Measurements from ENCODE around the gene LRP1. TPM values are rescaled to one million over a fixed set of nuclear protein-coding genes. Genes with fewer than 3 reads are reported as not detected.

Gene LRP1
- total and polyA plus RNA-seq, 2 experiments from 2014 or later, result 47.8 to 76.8 TPM

- no peak overlapping the region for H3K4me3 ChIP-seq
- H3K27me3 ChIP-seq, result no peaks in the 10 kb centered on the region
- TF ChIP-seq, protein P1, sequence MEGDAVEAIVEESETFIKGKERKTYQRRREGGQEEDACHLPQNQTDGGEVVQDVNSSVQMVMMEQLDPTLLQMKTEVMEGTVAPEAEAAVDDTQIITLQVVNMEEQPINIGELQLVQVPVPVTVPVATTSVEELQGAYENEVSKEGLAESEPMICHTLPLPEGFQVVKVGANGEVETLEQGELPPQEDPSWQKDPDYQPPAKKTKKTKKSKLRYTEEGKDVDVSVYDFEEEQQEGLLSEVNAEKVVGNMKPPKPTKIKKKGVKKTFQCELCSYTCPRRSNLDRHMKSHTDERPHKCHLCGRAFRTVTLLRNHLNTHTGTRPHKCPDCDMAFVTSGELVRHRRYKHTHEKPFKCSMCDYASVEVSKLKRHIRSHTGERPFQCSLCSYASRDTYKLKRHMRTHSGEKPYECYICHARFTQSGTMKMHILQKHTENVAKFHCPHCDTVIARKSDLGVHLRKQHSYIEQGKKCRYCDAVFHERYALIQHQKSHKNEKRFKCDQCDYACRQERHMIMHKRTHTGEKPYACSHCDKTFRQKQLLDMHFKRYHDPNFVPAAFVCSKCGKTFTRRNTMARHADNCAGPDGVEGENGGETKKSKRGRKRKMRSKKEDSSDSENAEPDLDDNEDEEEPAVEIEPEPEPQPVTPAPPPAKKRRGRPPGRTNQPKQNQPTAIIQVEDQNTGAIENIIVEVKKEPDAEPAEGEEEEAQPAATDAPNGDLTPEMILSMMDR (IDR thresholded peaks at IDR 0.05; ENCODE audit: poor library complexity), result no peak
- TF ChIP-seq EZH2phosphoT487 (IDR thresholded peaks at IDR 0.05; ENCODE audit: low read depth, severe bottlenecking, unreplicated experiment), result no peak
- TF ChIP-seq EZH2 (IDR thresholded peaks at IDR 0.05; ENCODE audit: borderline replicate concordance), result no peak
- H3K9me2 ChIP-seq (replicated peaks; ENCODE audit: insufficient read depth), result no peaks in the 10 kb centered on the region
- no peaks in the 10 kb centered on the region for H3K36me3 ChIP-seq (replicated peaks; ENCODE audit: insufficient read depth, low read depth)
- peak overlapping the region; percentile 98 for H3K27ac ChIP-seq
- H3K4me1 ChIP-seq (ENCODE audit: insufficient read depth), result peaks cover 51% of the 10 kb centered on the region
- H3K9me3 ChIP-seq (ENCODE audit: low read depth), result no peaks in the 10 kb centered on the region
- peak overlapping the region; percentile 40 for H3K4me2 ChIP-seq
- H4K20me1 ChIP-seq (ENCODE audit: insufficient read depth, poor library complexity, severe bottlenecking), result no peaks in the 10 kb centered on the region
- 98% methylated on average over 4 of the region's 4 CpGs for WGBS (ENCODE audit: low lambda C conversion rate, missing lambda C conversion rate)
- peaks cover 31% of the 10 kb centered on the region for H3K79me2 ChIP-seq
- DNase-seq (ENCODE audit: low spot score), result no peak
- no peak overlapping the region for H2AFZ ChIP-seq
Observed at GRCh38 chr12:57152639-57153038, 24.4 kb downstream of the LRP1 start.

- Histone ChIP-seq H3K9me3 (ENCODE audit: low read depth) (no peaks in the 10 kb centered on the region), H2AFZ (no peak overlapping the region), H3K9me2 (replicated peaks; ENCODE audit: insufficient read depth) (no peaks in the 10 kb centered on the region), H3K4me1 (ENCODE audit: insufficient read depth) (peaks cover 43% of the 10 kb centered on the region), H3K27me3 (no peaks in the 10 kb centered on the region), H3K36me3 (replicated peaks; ENCODE audit: insufficient read depth, low read depth) (no peaks in the 10 kb centered on the region), H4K20me1 (ENCODE audit: insufficient read depth, poor library complexity, severe bottlenecking) (no peaks in the 10 kb centered on the region), H3K79me2 (peaks cover 31% of the 10 kb centered on the region), H3K4me2 (no peak overlapping the region), H3K4me3 (no peak overlapping the region), H3K27ac (no peak overlapping the region)
- no peak for DNase-seq (ENCODE audit: low spot score)
- 81% methylated on average over 1 of the region's 1 CpG for WGBS (ENCODE audit: low lambda C conversion rate, missing lambda C conversion rate)
- TF ChIP-seq, protein P1 (IDR thresholded peaks at IDR 0.05; ENCODE audit: poor library complexity), result no peak
- no peak for TF ChIP-seq EZH2 (IDR thresholded peaks at IDR 0.05; ENCODE audit: borderline replicate concordance)
- no peak for TF ChIP-seq EZH2phosphoT487 (IDR thresholded peaks at IDR 0.05; ENCODE audit: low read depth, severe bottlenecking, unreplicated experiment)
Observed at GRCh38 chr12:57153415-57153997, 25.2 kb downstream of the LRP1 start.

GRCh38 chr12:57154076-57154475 lies 25.8 kb downstream of the LRP1 start:
- H3K79me2 ChIP-seq, result peaks cover 31% of the 10 kb centered on the region

More at GRCh38 chr12:57154076-57154475, 25.8 kb downstream of the LRP1 start:
- Histone ChIP-seq H3K27me3 (no peaks in the 10 kb centered on the region), H3K36me3 (replicated peaks; ENCODE audit: insufficient read depth, low read depth) (no peaks in the 10 kb centered on the region), H3K4me2 (no peak overlapping the region), H3K9me3 (ENCODE audit: low read depth) (no peaks in the 10 kb centered on the region), H3K4me1 (ENCODE audit: insufficient read depth) (peaks cover 37% of the 10 kb centered on the region), H2AFZ (no peak overlapping the region), H3K9me2 (replicated peaks; ENCODE audit: insufficient read depth) (no peaks in the 10 kb centered on the region), H3K27ac (no peak overlapping the region), H3K4me3 (no peak overlapping the region), H4K20me1 (ENCODE audit: insufficient read depth, poor library complexity, severe bottlenecking) (no peaks in the 10 kb centered on the region)
- DNase-seq (ENCODE audit: low spot score), result no peak
- 97% methylated on average over 6 of the region's 6 CpGs for WGBS (ENCODE audit: low lambda C conversion rate, missing lambda C conversion rate)
- TF ChIP-seq EZH2 (IDR thresholded peaks at IDR 0.05; ENCODE audit: borderline replicate concordance) (no peak), EZH2phosphoT487 (IDR thresholded peaks at IDR 0.05; ENCODE audit: low read depth, severe bottlenecking, unreplicated experiment) (no peak)
- TF ChIP-seq, protein P1 (IDR thresholded peaks at IDR 0.05; ENCODE audit: poor library complexity), result no peak
